ENCODE measurements around the gene HCRT. TPM values are rescaled to one million over a fixed set of nuclear protein-coding genes. Genes with fewer than 3 reads are reported as not detected.

The HCRT gene
- total and polyA plus RNA-seq, 2 of the 8 experiments (the other 6 are each of a cell fraction or from before 2014, with no cell fraction given) = not detected

DNA sequence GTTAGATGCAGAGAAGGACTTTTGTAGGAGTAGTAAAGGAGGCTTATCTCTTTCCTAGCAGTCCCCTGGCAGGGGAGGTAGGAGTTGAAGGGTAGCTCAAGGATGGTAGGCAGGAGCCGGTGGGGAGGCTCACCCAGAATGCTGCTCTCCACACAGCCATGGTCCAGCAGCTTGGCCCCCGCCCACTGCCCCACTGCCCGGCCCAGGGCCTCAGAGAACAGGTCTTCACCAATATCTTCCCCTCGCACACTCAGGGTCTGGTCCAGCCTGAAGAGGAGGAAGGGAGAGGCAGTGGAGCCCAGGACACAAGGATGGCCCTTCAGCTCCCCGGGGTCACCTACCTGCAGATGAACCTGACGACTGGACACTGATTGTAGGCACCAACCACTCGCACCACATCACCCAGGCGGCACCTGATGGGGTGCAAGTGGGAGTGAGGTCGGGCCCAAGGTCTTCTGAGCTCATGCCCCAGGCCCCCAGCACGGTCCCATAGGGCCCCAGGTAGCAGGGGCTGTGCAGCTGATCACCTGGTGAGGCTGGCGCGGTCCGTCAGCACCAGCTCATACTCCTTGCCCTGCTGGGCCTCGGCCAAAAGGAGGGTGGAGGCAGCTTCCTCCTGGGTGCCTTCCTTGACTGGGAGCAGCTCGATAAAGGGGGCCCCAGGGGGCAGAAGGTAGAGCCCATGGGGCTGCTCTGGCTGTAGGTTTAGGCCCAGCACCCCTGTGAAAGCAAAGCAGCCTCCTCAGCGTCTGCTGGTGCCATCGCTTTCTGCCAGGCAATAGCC, 5.4 kb upstream of the HCRT start (continued):
- TF ChIP-seq RXRA (IDR thresholded peaks at IDR 0.05; ENCODE audit: insufficient read depth, low read depth, low read length) (no peak), JUND (IDR thresholded peaks at IDR 0.05; ENCODE audit: low read length) (no peak), TAF1 (IDR thresholded peaks at IDR 0.05; ENCODE audit: low read depth, low read length) (no peak), TBP (IDR thresholded peaks at IDR 0.05; ENCODE audit: low read depth, low read length) (no peak), SIN3A (conservative IDR thresholded peaks at IDR 0.05 in 1 of 2, IDR thresholded peaks at IDR 0.05 in 1 of 2; ENCODE audit: low read depth in 1 of 2, low read length in 2 of 2) (no peak), POLR2A (IDR thresholded peaks at IDR 0.05; ENCODE audit: control extremely low read depth in 1 of 2, low read depth in 2 of 2, low read length in 2 of 2) (no peak)

Data from H1 (cell line).